CD4-positive, alpha-beta memory T cell (primary cell): Measurements from ENCODE around the gene ZC3H13. TPM values are rescaled to one million over a fixed set of nuclear protein-coding genes. Genes with fewer than 3 reads are reported as not detected.

ENCODE experiments used
- CTCF ChIA-PET: fragments of 350-600 bp; sonication (Branson Sonifier 250); formaldehyde crosslinking; loops from one replicate; lab custom pipeline; 2021; ENCODE audit warnings: inconsistent platforms; ENCODE audit not compliant: partially characterized antibody; lab: Charles Lee
- POLR2A ChIA-PET: fragments of 350-600 bp; sonication (Branson Sonifier 250); formaldehyde crosslinking; loops from one replicate; lab custom pipeline; 2021; ENCODE audit not compliant: partially characterized antibody; lab: Charles Lee
- DNase-seq, 5 donors: peaks; one replicate each; pipeline versions ENCODE4 v3.0.0 to v3.0.0-alpha.2; 2020 to 2022; ENCODE audit warnings: mixed read lengths in 1 of 5
- H3K27ac ChIP-seq: one replicate; pipeline ENCODE4 v1.7.0; 2013; ENCODE audit warnings: low read depth, low read length
- H3K27me3 ChIP-seq: 2 replicates; pipeline ENCODE4 v1.7.0; 2013; ENCODE audit warnings: mild to moderate bottlenecking, low read length, moderate library complexity; ENCODE audit not compliant: insufficient read depth
- H3K36me3 ChIP-seq: 2 replicates; pipeline ENCODE4 v1.7.0; 2013; ENCODE audit warnings: mild to moderate bottlenecking, low read length, moderate library complexity; ENCODE audit not compliant: insufficient read depth
- H3K4me1 ChIP-seq: 2 replicates; pipeline ENCODE4 v1.7.0; 2013; ENCODE audit warnings: mild to moderate bottlenecking, low read length, moderate library complexity; ENCODE audit not compliant: insufficient read depth
- H3K4me3 ChIP-seq, 2 donors: one replicate each; pipeline ENCODE4 v1.7.0; 2013; ENCODE audit warnings: low read length in 2 of 2, mild to moderate bottlenecking in 1 of 2
- H3K9me3 ChIP-seq, 2 donors: one replicate each; pipeline ENCODE4 v1.7.0; 2013; ENCODE audit warnings: low read length in 2 of 2, control low read depth in 1 of 2; ENCODE audit not compliant: control insufficient read depth in 1 of 2
- H3K27ac Mint-ChIP-seq, 7 donors: one replicate each; pipeline ENCODE4 v1.8.0; 2020 to 2021; ENCODE audit warnings: mixed read lengths in 7 of 7, mild to moderate bottlenecking in 6 of 7, inconsistent platforms in 3 of 7, moderate library complexity in 3 of 7
- H3K27me3 Mint-ChIP-seq, 2 donors: one replicate each; pipeline ENCODE4 v1.8.0; 2020 to 2021; ENCODE audit warnings: mixed read lengths in 2 of 2
- H3K36me3 Mint-ChIP-seq, 2 donors: one replicate each; pipeline ENCODE4 v1.8.0; 2020 to 2021; ENCODE audit warnings: mixed read lengths in 2 of 2, inconsistent platforms in 1 of 2, mild to moderate bottlenecking in 1 of 2
- H3K4me1 Mint-ChIP-seq, 4 donors: one replicate each; pipeline ENCODE4 v1.8.0; 2020 to 2021; ENCODE audit warnings: mixed read lengths in 4 of 4, mild to moderate bottlenecking in 1 of 4
- H3K4me3 Mint-ChIP-seq, 8 donors: one replicate each; pipeline ENCODE4 v1.8.0; 2020 to 2021; ENCODE audit warnings: mixed read lengths in 8 of 8, mild to moderate bottlenecking in 7 of 8, moderate library complexity in 6 of 8, inconsistent platforms in 3 of 8
- H3K9me3 Mint-ChIP-seq, 8 donors: one replicate each; pipeline ENCODE4 v1.8.0; 2020 to 2021; ENCODE audit warnings: mixed read lengths in 8 of 8, mild to moderate bottlenecking in 5 of 8, inconsistent platforms in 3 of 8, moderate library complexity in 1 of 8
- intact Hi-C: fragments of 100-400 bp; cut with micrococcal nuclease; formaldehyde crosslinking; loops from one replicate; pipeline ENCODE4 v1.15.1; 2023
- polyA plus RNA-seq, 2 donors: library from polyadenylated mRNA; unstranded; fragments of 300-500 nt; fragmentation: Illumina TruSeq; gene quantifications; one replicate each; pipeline ENCODE4 v1.2.3, GENCODE V29; 2021
- total RNA-seq, 2 experiments: library from RNA; stranded (reverse); gene quantifications; one replicate each; pipeline ENCODE4 v1.2.3, GENCODE V29; 2021

The ZC3H13 gene
- total and polyA plus RNA-seq, 4 experiments from 2014 or later = 10.8 to 65.5 (median 58.6) TPM

- CTCF ChIA-PET = no interaction called here
- no peaks in the 10 kb centered on the region for H3K36me3 ChIP-seq
- H3K4me1 Mint-ChIP-seq = no peaks in the 10 kb centered on the region
- no peaks in the 10 kb centered on the region for H3K9me3 ChIP-seq
- no peaks in the 10 kb centered on the region for H3K27me3 ChIP-seq
- POLR2A ChIA-PET = no interaction called here
- H3K4me3 Mint-ChIP-seq = no peak overlapping the region
- no peak overlapping the region for H3K27ac Mint-ChIP-seq
- peaks cover 0 to 4% of the 10 kb centered on the region in 2 donors for H3K36me3 Mint-ChIP-seq
- H3K4me3 ChIP-seq = no peak overlapping the region
- peaks cover 0 to 4% (median 0%) of the 10 kb centered on the region in 8 donors for H3K9me3 Mint-ChIP-seq
- H3K4me1 ChIP-seq = no peaks in the 10 kb centered on the region
- no peak for DNase-seq
- peaks cover 1 to 4% of the 10 kb centered on the region in 2 donors for H3K27me3 Mint-ChIP-seq
- intact Hi-C loops = no loop called here
- H3K27ac ChIP-seq = no peak overlapping the region
Observed at GRCh38 chr13:46063292-46063691, 10.7 kb upstream of the ZC3H13 start.

GRCh38 chr13:46062185-46062584 lies 9.6 kb upstream of the ZC3H13 start:
- POLR2A ChIA-PET = no interaction called here

GRCh38 chr13:46059405-46059804 lies 6.9 kb upstream of the ZC3H13 start:
- ChIA-PET POLR2A (no interaction called here), CTCF (no interaction called here)
- Histone ChIP-seq H3K9me3 (no peaks in the 10 kb centered on the region), H3K4me1 (no peaks in the 10 kb centered on the region), H3K27me3 (peaks cover 4% of the 10 kb centered on the region), H3K36me3 (no peaks in the 10 kb centered on the region), H3K4me3 (no peak overlapping the region), H3K27ac (no peak overlapping the region)
- H3K9me3 Mint-ChIP-seq = peaks cover 0 to 4% (median 0%) of the 10 kb centered on the region in 8 donors
- H3K27ac Mint-ChIP-seq = no peak overlapping the region
- no peaks in the 10 kb centered on the region for H3K36me3 Mint-ChIP-seq
- DNase-seq = no peak
- H3K27me3 Mint-ChIP-seq = peaks cover 5 to 9% of the 10 kb centered on the region in 2 donors
- intact Hi-C loops = no loop called here
- H3K4me1 Mint-ChIP-seq = no peaks in the 10 kb centered on the region
- no peak overlapping the region for H3K4me3 Mint-ChIP-seq

More at GRCh38 chr13:46062185-46062584, 9.6 kb upstream of the ZC3H13 start:
- Mint-ChIP-seq H3K27me3 (peaks cover 1 to 4% of the 10 kb centered on the region in 2 donors), H3K9me3 (peaks cover 0 to 4% (median 0%) of the 10 kb centered on the region in 8 donors), H3K4me3 (no peak overlapping the region), H3K36me3 (peaks cover 0 to 4% of the 10 kb centered on the region in 2 donors), H3K27ac (no peak overlapping the region), H3K4me1 (no peaks in the 10 kb centered on the region)
- Histone ChIP-seq H3K27ac (no peak overlapping the region), H3K9me3 (no peaks in the 10 kb centered on the region), H3K36me3 (no peaks in the 10 kb centered on the region), H3K4me3 (no peak overlapping the region), H3K27me3 (no peaks in the 10 kb centered on the region), H3K4me1 (no peaks in the 10 kb centered on the region)
- intact Hi-C loops = no loop called here
- no peak for DNase-seq
- CTCF ChIA-PET = no interaction called here

- no peaks in the 10 kb centered on the region for H3K36me3 Mint-ChIP-seq
- H3K4me1 Mint-ChIP-seq = peaks cover 2 to 5% (median 3%) of the 10 kb centered on the region in 4 donors
- peaks cover 7 to 11% of the 10 kb centered on the region in 2 donors for H3K27me3 Mint-ChIP-seq
- no peak for DNase-seq
- POLR2A ChIA-PET = no interaction called here
- CTCF ChIA-PET = interaction anchor here (2.2 kb wide), 1 partner anchor 263 kb away, joined by 7 read pairs; no protein-coding TSS in a partner anchor
- Histone ChIP-seq H3K36me3 (no peaks in the 10 kb centered on the region), H3K27ac (no peak overlapping the region), H3K27me3 (peaks cover 4% of the 10 kb centered on the region), H3K4me1 (peaks cover 4% of the 10 kb centered on the region), H3K9me3 (no peaks in the 10 kb centered on the region), H3K4me3 (no peak overlapping the region)
- no peak overlapping the region for H3K4me3 Mint-ChIP-seq
- H3K9me3 Mint-ChIP-seq = peaks cover 0 to 3% (median 0%) of the 10 kb centered on the region in 8 donors
- intact Hi-C loops = no loop called here
- no peak overlapping the region for H3K27ac Mint-ChIP-seq
Observed at GRCh38 chr13:46058268-46058667, 5.7 kb upstream of the ZC3H13 start.

GRCh38 chr13:46057256-46058015 lies 4.9 kb upstream of the ZC3H13 start:
- no peaks in the 10 kb centered on the region for H3K36me3 ChIP-seq
- CTCF ChIA-PET = interaction anchor here (2.2 kb wide), 1 partner anchor 264 kb away, joined by 7 read pairs; no protein-coding TSS in a partner anchor
- H3K36me3 Mint-ChIP-seq = peaks cover 0 to 3% of the 10 kb centered on the region in 2 donors
- H3K4me1 Mint-ChIP-seq = peaks cover 7 to 13% (median 9%) of the 10 kb centered on the region in 4 donors
- no peak overlapping the region for H3K4me3 Mint-ChIP-seq
- intact Hi-C loops = no loop called here
- no peak overlapping the region for H3K27ac ChIP-seq
- POLR2A ChIA-PET = interaction anchor here (0.8 kb wide), 1 partner anchor 210 kb away, joined by 4 read pairs; no protein-coding TSS in a partner anchor
- no peaks in the 10 kb centered on the region for H3K9me3 ChIP-seq
- no peak overlapping the region for H3K27ac Mint-ChIP-seq
- peaks cover 9% of the 10 kb centered on the region for H3K4me1 ChIP-seq
- H3K27me3 Mint-ChIP-seq = peaks cover 7 to 14% of the 10 kb centered on the region in 2 donors
- no peak overlapping the region for H3K4me3 ChIP-seq
- no peak for DNase-seq
- peaks cover 4% of the 10 kb centered on the region for H3K27me3 ChIP-seq
- H3K9me3 Mint-ChIP-seq = peaks cover 0 to 2% (median 0%) of the 10 kb centered on the region in 8 donors

- DNase-seq = no peak
- ChIA-PET CTCF (interaction anchor here (0.9 to 1.3 kb wide), 2 partner anchors 107 to 119 kb away, joined by 3 to 4 read pairs; no protein-coding TSS in a partner anchor), POLR2A (interaction anchor here (1.2 to 1.7 kb wide), 6 partner anchors 11 to 129 kb away, joined by 3 to 11 read pairs (median 6); partner anchors contain the start of gene LCP1)
- Mint-ChIP-seq H3K4me1 (peaks cover 24 to 41% (median 32%) of the 10 kb centered on the region in 4 donors), H3K27me3 (peaks cover 7 to 14% of the 10 kb centered on the region in 2 donors), H3K4me3 (peak overlapping the region; percentile 88 to 99 (median 95)), H3K27ac (peak overlapping the region; percentile 93 to 99 (median 98)), H3K9me3 (peaks cover 0 to 2% (median 0%) of the 10 kb centered on the region in 8 donors), H3K36me3 (peaks cover 3 to 13% of the 10 kb centered on the region in 2 donors)
- Histone ChIP-seq H3K36me3 (no peaks in the 10 kb centered on the region), H3K4me1 (peaks cover 34% of the 10 kb centered on the region), H3K27me3 (peaks cover 4% of the 10 kb centered on the region), H3K9me3 (no peaks in the 10 kb centered on the region), H3K4me3 (peak overlapping the region; percentile 59 to 88), H3K27ac (peak overlapping the region; percentile 95)
- intact Hi-C loops = loop anchor here (2.0 to 5.0 kb wide), 6 partner anchors 129 to 1477 kb away; partner anchors contain the start of genes ESD, LCP1 and TSC22D1
Observed at GRCh38 chr13:46053162-46054012, 841 bp upstream of the ZC3H13 start.
